Left ventricle myocardium inferior (tissue), 1 donor: ENCODE measurements around the gene KLHL35. TPM values are rescaled to one million over a fixed set of nuclear protein-coding genes. Genes with fewer than 3 reads are reported as not detected.

Experiments used
- DNase-seq: peaks from one replicate; pipeline ENCODE4 v3.0.0-alpha.2; 2020
- H3K27ac ChIP-seq: fragments of 200-600 bp; replicated peaks from 2 replicates; pipeline ENCODE4 v1.8.0; 2021
- H3K27me3 ChIP-seq: fragments of 200-600 bp; 2 replicates; pipeline ENCODE4 v1.8.0; 2021; ENCODE audit warnings: low read depth
- H3K36me3 ChIP-seq: fragments of 200-600 bp; 2 replicates; pipeline ENCODE4 v1.8.0; 2021
- H3K4me1 ChIP-seq: fragments of 200-600 bp; 2 replicates; pipeline ENCODE4 v1.8.0; 2021
- H3K4me3 ChIP-seq: fragments of 200-600 bp; 2 replicates; pipeline ENCODE4 v1.8.0; 2021; ENCODE audit warnings: mild to moderate bottlenecking, moderate library complexity
- H3K9me3 ChIP-seq: fragments of 200-600 bp; replicated peaks from 2 replicates; pipeline ENCODE4 v1.8.0; 2021
- intact Hi-C: fragments of 100-400 bp; cut with micrococcal nuclease; formaldehyde crosslinking; loops from one replicate; pipeline ENCODE4 v1.11.0; 2022
- total RNA-seq: library from RNA; stranded (reverse); fragmentation: NEBNext Ultra II Directional; extraction: Animal tissue kit (Norgen Biotek cat#: 25700); gene quantifications from one replicate; pipeline ENCODE4 v1.2.1, GENCODE V29; 2021
- TF ChIP-seq, protein P1 (sequence below): fragments of 200-600 bp; IDR thresholded peaks from 2 replicates; pipeline ENCODE4 v1.8.0; 2021; ENCODE audit warnings: antibody characterized with exemption, mild to moderate bottlenecking, borderline replicate concordance
- donor health status: DM: no; HTN: yes; CAD: no; lungs with severe emphysema.

KLHL35 gene
- total RNA-seq, 1 donor from 2014 or later = 0.74 TPM

DNA sequence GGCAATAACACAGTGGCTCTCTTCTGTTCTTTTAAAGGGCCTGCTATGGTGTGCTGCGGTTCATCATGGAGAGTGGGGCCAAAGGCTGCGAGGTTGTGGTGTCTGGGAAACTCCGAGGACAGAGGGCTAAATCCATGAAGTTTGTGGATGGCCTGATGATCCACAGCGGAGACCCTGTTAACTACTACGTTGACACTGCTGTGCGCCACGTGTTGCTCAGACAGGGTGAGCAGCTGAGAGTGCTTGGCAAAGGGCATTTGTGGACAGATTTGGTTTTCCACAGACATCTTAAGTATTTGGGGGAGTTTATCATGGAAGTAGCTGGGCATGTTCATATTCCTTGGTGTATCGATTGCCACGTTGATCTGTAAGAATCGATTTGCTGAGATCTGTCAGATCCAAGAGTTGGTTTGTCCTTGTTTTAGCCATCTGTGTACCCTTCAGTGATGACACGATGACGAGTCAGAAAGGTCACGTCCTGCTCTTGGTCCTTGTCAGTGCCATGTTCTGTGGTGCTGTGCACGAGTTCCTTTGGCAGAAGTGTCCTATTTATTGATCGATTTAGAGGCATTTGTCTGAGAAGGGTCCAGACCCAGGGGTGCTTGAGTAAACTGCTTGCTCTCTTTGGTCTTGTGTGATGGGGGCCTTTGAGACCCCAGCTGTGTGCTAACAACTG, 28.9 kb downstream of the KLHL35 start:
- Histone ChIP-seq H3K9me3 (no peaks in the 10 kb centered on the region), H3K27me3 (no peaks in the 10 kb centered on the region), H3K36me3 (peaks cover 74% of the 10 kb centered on the region), H3K4me1 (peaks cover 46% of the 10 kb centered on the region), H3K4me3 (no peak overlapping the region), H3K27ac (no peak overlapping the region)
- DNase-seq = no peak
- intact Hi-C loops = no loop called here
- TF ChIP-seq, protein P1, sequence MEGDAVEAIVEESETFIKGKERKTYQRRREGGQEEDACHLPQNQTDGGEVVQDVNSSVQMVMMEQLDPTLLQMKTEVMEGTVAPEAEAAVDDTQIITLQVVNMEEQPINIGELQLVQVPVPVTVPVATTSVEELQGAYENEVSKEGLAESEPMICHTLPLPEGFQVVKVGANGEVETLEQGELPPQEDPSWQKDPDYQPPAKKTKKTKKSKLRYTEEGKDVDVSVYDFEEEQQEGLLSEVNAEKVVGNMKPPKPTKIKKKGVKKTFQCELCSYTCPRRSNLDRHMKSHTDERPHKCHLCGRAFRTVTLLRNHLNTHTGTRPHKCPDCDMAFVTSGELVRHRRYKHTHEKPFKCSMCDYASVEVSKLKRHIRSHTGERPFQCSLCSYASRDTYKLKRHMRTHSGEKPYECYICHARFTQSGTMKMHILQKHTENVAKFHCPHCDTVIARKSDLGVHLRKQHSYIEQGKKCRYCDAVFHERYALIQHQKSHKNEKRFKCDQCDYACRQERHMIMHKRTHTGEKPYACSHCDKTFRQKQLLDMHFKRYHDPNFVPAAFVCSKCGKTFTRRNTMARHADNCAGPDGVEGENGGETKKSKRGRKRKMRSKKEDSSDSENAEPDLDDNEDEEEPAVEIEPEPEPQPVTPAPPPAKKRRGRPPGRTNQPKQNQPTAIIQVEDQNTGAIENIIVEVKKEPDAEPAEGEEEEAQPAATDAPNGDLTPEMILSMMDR = no peak

DNA sequence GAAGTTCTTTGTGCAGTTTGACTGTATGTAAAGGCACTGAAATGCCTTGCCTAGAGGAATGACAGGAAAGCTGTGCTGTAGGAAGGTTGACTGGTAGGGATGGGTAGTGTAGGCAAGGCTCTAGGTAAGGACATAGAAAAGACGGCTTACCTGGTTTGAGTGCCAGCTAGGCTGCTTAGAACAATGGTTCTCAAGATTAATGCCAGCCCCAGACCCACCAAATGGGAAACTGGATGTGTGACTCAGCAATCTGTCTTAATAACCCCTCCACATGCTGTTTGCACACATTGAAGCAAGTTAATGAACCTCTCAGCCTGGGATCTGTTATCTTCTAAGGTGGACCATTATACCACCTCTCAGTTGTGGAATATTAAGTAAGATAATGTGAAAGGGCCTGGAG, 30.0 kb downstream of the KLHL35 start:
- H3K9me3 ChIP-seq = no peaks in the 10 kb centered on the region
- peaks cover 37% of the 10 kb centered on the region for H3K4me1 ChIP-seq
- peaks cover 67% of the 10 kb centered on the region for H3K36me3 ChIP-seq
- no peak overlapping the region for H3K27ac ChIP-seq
- intact Hi-C loops = no loop called here
- H3K4me3 ChIP-seq = no peak overlapping the region
- DNase-seq = no peak
- TF ChIP-seq, protein P1 = no peak
- no peaks in the 10 kb centered on the region for H3K27me3 ChIP-seq

DNA sequence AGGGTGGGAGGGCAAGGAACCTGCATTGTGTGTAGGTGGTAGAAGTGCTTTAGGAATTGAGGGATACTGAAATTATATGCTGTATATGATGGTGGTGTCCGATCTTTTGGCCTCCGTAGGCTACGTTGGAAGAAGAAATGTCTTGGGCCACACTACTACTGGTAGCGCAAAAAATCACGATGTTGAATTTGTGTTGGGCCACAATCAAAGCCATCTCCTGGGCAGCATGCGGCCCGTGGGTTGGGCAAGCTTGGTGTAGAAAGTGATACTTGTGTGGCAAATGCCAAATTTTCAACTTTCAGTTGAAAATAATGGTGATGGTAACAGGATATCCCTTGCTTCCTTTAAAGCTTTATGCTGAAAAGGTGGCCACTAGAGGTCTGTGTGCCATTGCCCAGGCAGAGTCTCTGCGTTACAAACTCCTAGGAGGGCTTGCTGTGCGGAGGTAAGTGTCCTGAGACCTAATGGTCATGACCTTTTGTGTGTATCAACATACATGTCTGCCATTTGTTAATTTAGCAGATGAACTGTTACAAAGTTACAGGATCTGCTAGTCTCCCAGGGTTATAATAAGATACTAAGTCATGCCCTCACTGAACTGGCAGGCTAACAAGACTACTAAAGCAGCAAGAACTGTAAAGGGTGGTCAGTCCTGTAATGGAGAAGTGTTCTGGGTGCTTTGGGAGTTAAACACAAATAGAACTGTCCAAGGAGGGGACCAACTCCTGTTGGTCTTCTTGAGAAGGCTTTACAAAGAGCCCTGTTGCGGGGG, 30.8 kb downstream of the KLHL35 start:
- Histone ChIP-seq H3K27ac (no peak overlapping the region), H3K4me3 (no peak overlapping the region), H3K36me3 (peaks cover 66% of the 10 kb centered on the region), H3K4me1 (peaks cover 37% of the 10 kb centered on the region), H3K9me3 (no peaks in the 10 kb centered on the region), H3K27me3 (no peaks in the 10 kb centered on the region)
- intact Hi-C loops = no loop called here
- TF ChIP-seq, protein P1 = no peak
- no peak for DNase-seq

DNA sequence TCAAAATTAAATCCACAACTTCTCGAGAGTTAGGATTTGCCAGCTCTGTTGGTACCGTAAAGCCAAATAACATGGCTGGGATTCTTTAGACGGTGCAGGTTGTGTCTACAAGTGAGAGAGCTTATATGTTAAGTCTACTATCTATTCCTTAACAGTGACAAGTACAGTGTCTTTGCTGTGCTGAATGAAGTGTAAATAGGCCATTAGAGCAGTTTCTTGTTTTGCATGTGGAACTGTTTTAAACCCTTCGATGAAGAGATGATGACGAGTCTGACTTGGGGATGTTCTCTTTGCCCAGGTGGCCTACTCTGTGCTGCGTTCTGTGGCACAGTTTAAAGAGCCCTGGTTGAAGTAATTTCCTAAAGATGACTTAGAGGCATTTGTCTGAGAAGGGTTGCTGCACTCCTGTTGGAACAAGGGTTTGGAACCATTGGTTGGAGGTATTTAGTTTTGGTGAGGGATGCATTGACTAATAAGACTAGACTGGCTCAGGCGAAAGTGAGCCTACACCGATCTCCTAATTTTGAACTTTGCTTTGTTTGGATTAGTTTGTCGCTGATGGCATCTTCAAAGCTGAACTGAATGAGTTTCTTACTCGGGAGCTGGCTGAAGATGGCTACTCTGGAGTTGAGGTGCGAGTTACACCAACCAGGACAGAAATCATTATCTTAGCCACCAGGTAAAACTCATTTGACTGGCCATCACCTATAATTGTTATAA, 32.7 kb downstream of the KLHL35 start:
- TF ChIP-seq, protein P1 = no peak
- Histone ChIP-seq H3K4me1 (peaks cover 37% of the 10 kb centered on the region), H3K36me3 (peaks cover 47% of the 10 kb centered on the region)

DNA sequence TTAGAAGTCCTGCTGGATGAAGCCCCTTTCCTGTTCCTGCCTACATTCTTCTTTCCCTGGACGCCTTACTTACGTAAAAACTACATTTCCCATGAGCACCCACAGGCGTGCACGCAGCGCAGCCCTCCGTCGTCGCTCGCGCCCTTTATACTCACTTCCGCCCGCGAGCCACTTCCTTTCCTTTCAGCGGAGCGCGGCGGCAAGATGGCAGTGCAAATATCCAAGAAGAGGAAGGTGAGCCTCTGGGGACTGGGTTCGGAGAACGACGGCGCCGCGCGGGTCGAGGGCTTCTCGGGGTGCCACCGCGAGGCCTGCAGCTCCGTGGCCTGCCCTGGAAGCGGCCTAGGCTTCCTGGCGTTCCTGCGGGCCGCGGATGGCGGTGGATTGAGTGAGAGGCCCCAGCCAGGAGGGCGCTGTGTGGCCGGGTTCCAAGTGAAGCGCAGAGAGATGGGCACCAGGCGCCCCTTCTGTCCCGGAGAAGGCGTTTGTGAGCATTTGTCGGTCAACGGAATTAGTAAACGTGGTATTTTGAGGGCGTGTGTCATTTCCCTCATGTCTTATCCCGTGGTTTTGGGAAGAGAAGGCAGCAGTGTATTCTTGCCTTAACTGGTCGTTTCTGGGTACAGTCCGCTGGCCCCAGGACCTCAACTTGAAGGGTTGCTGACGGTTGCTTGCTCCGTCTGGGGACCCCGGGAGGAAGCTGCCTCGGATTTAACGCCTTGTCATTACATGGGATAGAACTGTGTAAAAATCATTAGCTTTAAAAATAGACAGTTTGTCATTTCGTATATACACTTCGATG, 33.5 kb downstream of the KLHL35 start, which contains the start of gene RPS3:
RPS3 (plus strand) TSS at position 175 of the 802 bp plus-strand sequence; CDS start at position 205, 30 bp downstream.
- peak within 1 kb of the TSS; percentile 88 for H3K27ac ChIP-seq
- H3K4me1 ChIP-seq = peaks cover 37% of the 10 kb centered on the region
- H3K27me3 ChIP-seq = no peaks in the 10 kb centered on the region
- peak within 1 kb of the TSS; percentile 82 for H3K4me3 ChIP-seq
- intact Hi-C loops = no loop called here
- H3K9me3 ChIP-seq = no peaks in the 10 kb centered on the region
- H3K36me3 ChIP-seq = peaks cover 40% of the 10 kb centered on the region
- TF ChIP-seq, protein P1 = peak; percentile 24
- peak; percentile 92 for DNase-seq

More for the DNA sequence above, 32.7 kb downstream of the KLHL35 start:
- H3K27me3 ChIP-seq = no peaks in the 10 kb centered on the region
- intact Hi-C loops = no loop called here
- DNase-seq = no peak
- H3K27ac ChIP-seq = peak overlapping the region; percentile 88
- peak overlapping the region; percentile 82 for H3K4me3 ChIP-seq
- no peaks in the 10 kb centered on the region for H3K9me3 ChIP-seq
